Fibroblast of pulmonary artery (primary cell): ENCODE data around the gene TMOD2.

ENCODE experiments used
- DNase-seq: peaks from one replicate; pipeline ENCODE4 v3.0.0-alpha.2; 2010; ENCODE audit warnings: low read depth
- H3K4me3 ChIP-seq: replicated peaks from 2 replicates; pipeline ENCODE4 v1.5.1; 2011; ENCODE audit warnings: low read depth, mild to moderate bottlenecking, control low read depth, low read length, moderate library complexity
- TF ChIP-seq, protein P1 (sequence below): IDR thresholded peaks from 2 replicates; pipeline ENCODE4 v1.5.1; 2011; ENCODE audit warnings: mild to moderate bottlenecking, control low read depth, low read length, inconsistent platforms; ENCODE audit errors: missing control alignments

TMOD2 gene

DNA sequence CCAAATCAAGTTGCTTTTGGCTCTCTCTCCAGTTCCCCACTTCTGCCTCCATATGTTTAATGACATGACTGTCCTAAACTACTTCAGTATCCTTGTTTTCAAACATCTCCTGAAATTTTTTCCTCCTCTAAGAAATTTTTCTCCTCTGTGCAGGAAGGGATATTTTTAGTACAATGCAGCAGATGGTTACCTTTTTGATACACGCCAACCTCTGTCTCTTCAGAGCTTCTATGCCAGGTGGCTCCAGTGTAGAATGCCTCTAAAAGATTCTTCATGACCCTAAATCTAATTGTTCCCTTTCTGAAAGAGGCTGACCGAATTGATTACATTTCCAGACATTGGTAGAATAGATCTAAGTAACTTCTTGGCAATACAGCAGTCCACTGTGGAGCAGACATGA is 111.7 kb downstream of the TMOD2 start:
- no peak for DNase-seq
- TF ChIP-seq, protein P1, sequence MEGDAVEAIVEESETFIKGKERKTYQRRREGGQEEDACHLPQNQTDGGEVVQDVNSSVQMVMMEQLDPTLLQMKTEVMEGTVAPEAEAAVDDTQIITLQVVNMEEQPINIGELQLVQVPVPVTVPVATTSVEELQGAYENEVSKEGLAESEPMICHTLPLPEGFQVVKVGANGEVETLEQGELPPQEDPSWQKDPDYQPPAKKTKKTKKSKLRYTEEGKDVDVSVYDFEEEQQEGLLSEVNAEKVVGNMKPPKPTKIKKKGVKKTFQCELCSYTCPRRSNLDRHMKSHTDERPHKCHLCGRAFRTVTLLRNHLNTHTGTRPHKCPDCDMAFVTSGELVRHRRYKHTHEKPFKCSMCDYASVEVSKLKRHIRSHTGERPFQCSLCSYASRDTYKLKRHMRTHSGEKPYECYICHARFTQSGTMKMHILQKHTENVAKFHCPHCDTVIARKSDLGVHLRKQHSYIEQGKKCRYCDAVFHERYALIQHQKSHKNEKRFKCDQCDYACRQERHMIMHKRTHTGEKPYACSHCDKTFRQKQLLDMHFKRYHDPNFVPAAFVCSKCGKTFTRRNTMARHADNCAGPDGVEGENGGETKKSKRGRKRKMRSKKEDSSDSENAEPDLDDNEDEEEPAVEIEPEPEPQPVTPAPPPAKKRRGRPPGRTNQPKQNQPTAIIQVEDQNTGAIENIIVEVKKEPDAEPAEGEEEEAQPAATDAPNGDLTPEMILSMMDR: no peak
- H3K4me3 ChIP-seq: no peak overlapping the region

DNA sequence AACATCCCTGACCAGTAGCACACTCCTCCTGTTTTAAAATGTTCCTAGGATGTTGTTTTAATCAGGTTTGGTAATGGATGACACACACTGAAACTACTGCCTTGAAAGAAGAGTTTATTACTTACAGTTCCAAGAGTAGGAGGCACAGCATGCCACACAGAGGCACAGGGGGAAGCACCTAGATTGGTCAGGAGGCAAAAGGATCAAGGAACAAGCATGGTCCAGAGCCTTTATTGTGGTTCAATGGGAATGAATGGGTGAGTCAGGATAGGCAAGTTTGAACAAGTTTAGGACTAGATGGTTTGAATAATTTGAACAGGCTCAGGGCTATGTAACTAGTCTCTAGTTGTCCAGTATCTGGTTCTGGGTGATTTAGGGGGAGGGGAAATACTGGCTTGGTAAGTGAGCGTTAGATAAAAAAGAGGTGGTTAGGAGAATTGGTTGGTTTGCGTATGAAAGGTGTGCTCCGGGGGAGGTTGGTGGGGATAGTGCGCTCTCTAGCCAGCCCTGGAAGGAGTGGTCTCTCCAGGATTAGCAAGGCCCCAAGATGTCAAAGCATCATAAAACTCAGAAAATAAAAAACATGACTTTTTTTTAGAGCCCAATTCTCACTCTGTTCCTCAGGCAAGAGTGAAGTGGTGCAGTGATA is 113.1 kb downstream of the TMOD2 start:
- DNase-seq: no peak
- TF ChIP-seq, protein P1: no peak
- no peak overlapping the region for H3K4me3 ChIP-seq

DNA sequence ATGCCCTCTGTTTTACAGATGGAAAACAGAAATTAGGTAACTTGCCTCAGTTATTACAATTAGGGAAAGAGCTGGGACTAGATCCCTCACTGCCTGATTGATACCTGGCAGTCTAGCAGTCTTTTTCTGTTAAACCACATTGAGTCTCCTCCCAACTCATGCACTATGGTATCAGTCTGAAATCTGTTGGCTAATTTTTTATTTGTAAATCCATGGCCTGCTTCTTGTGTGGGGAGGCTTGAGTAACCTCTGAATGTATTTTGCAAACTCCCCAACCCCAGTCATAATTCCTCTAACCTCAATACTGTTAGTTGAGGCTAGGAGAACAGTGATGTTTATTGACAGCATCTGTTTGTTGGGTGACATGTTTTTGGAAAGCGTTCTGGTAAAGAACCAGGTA is 113.9 kb downstream of the TMOD2 start:
- no peak overlapping the region for H3K4me3 ChIP-seq
- TF ChIP-seq, protein P1: no peak
- DNase-seq: no peak
